H1 (cell line): ENCODE measurements around the gene ANKRD12. TPM values are rescaled to one million over a fixed set of nuclear protein-coding genes. Genes with fewer than 3 reads are reported as not detected.

ENCODE experiments used
- CTCF ChIA-PET: fragments of 300-600 bp; sonication (Branson Sonifier 250); formaldehyde crosslinking; loops from one replicate; lab custom pipeline; 2021; ENCODE audit not compliant: partially characterized antibody; lab: Charles Lee
- POLR2A ChIA-PET: fragments of 300-600 bp; sonication (Branson Sonifier 250); formaldehyde crosslinking; loops from one replicate; lab custom pipeline; 2021; ENCODE audit warnings: inconsistent platforms; ENCODE audit not compliant: partially characterized antibody; lab: Charles Lee
- DNase-seq, 2 experiments: peaks; one replicate each; pipeline versions ENCODE4 v3.0.0 to v3.0.0-alpha.2; 2010 to 2022; ENCODE audit warnings: low spot score in 2 of 2, low read depth in 1 of 2, mixed read lengths in 1 of 2
- FAIRE-seq: peaks from 2 replicates; lab custom pipeline; 2011; peaks lifted over from hg19 to GRCh38; lab: Jason Lieb, UNC
- H2AFZ ChIP-seq: 2 replicates; pipeline ENCODE4 v1.8.1; 2012; ENCODE audit warnings: low read length, inconsistent platforms
- H2AK5ac ChIP-seq: 2 replicates; pipeline ENCODE4 v1.6.1; 2013; ENCODE audit warnings: low read depth, low read length
- H2BK120ac ChIP-seq: replicated peaks from 2 replicates; pipeline ENCODE3; 2013; ENCODE audit warnings: low read depth, low read length, inconsistent platforms
- H2BK12ac ChIP-seq: 2 replicates; pipeline ENCODE4 v1.6.1; 2013; ENCODE audit warnings: low read depth, low read length
- H2BK15ac ChIP-seq: 2 replicates; pipeline ENCODE4 v1.6.1; 2013; ENCODE audit warnings: low read length
- H2BK20ac ChIP-seq: 2 replicates; pipeline ENCODE4 v1.6.1; 2013; ENCODE audit warnings: low read length
- H2BK5ac ChIP-seq: 2 replicates; pipeline ENCODE4 v1.6.1; 2013; ENCODE audit warnings: low read depth, low read length
- H3K14ac ChIP-seq: 2 replicates; pipeline ENCODE4 v1.6.1; 2013; ENCODE audit warnings: inconsistent platforms; ENCODE audit not compliant: insufficient read length
- H3K18ac ChIP-seq: 2 replicates; pipeline ENCODE4 v1.6.1; 2013; ENCODE audit warnings: low read length; ENCODE audit errors: extremely low read depth
- H3K23ac ChIP-seq: 2 replicates; pipeline ENCODE4 v1.6.1; 2013; ENCODE audit warnings: inconsistent platforms; ENCODE audit not compliant: insufficient read length
- H3K23me2 ChIP-seq: 2 replicates; pipeline ENCODE4 v1.6.1; 2013; ENCODE audit warnings: low read depth, low read length
- H3K27ac ChIP-seq: 2 replicates; pipeline ENCODE4 v1.6.1; 2011; ENCODE audit warnings: low read depth, low read length, inconsistent platforms
- H3K27me3 ChIP-seq, 4 experiments: replicated peaks in 1 of 4; 1 replicate in 1 of 4; 2 replicates in 3 of 4; pipeline versions ENCODE4 v1.6.1 to v1.8.1; 2011 to 2013; ENCODE audit warnings: low read length in 3 of 4, mild to moderate bottlenecking in 3 of 4, inconsistent platforms in 2 of 4, mixed read lengths in 2 of 4, moderate library complexity in 1 of 4; ENCODE audit not compliant: control insufficient read depth in 3 of 4, insufficient read depth in 3 of 4; ENCODE audit errors: extremely low read depth in 1 of 4
- H3K36me3 ChIP-seq, 4 experiments: 2 replicates each; pipeline versions ENCODE4 v1.6.1 to v1.8.1; 2011 to 2013; ENCODE audit warnings: mild to moderate bottlenecking in 4 of 4, low read length in 3 of 4, moderate library complexity in 2 of 4, control low read depth in 1 of 4, inconsistent platforms in 1 of 4; ENCODE audit not compliant: insufficient read depth in 4 of 4, control insufficient read depth in 2 of 4
- H3K4ac ChIP-seq: replicated peaks from 2 replicates; pipeline ENCODE3; 2013; ENCODE audit warnings: low read length, low read depth, mixed read lengths, inconsistent platforms; ENCODE audit not compliant: insufficient read length
- H3K4me1 ChIP-seq, 4 experiments: replicated peaks in 1 of 4; 1 replicate in 1 of 4; 2 replicates in 3 of 4; pipeline versions ENCODE4 v1.6.1 to v1.8.1; 2011 to 2013; ENCODE audit warnings: low read length in 3 of 4, inconsistent platforms in 2 of 4, mixed read lengths in 1 of 4; ENCODE audit not compliant: insufficient read depth in 4 of 4, control insufficient read depth in 3 of 4
- H3K4me2 ChIP-seq, 2 experiments: 2 replicates each; pipeline versions ENCODE4 v1.6.1 to v1.8.1; 2011 to 2013; ENCODE audit warnings: low read depth in 2 of 2, low read length in 2 of 2, control low read depth in 1 of 2, inconsistent platforms in 1 of 2, mild to moderate bottlenecking in 1 of 2; ENCODE audit not compliant: insufficient read depth in 1 of 2
- H3K4me3 ChIP-seq, 4 experiments: fragments of 200-600, 300-600 bp in 1 of 4; sonication (generic), shearing (Covaris generic), sonication (Bioruptor Twin) in 1 of 4; 2 replicates each; pipeline versions ENCODE4 v1.5.1 to v1.8.1; 2011 to 2016; ENCODE audit warnings: low read length in 4 of 4, low read depth in 3 of 4, control low read depth in 2 of 4, inconsistent platforms in 2 of 4, mild to moderate bottlenecking in 2 of 4, mixed read lengths in 1 of 4, moderate library complexity in 1 of 4; ENCODE audit not compliant: insufficient read depth in 2 of 4; ENCODE audit errors: extremely low read depth in 1 of 4
- H3K56ac ChIP-seq: replicated peaks from 2 replicates; pipeline ENCODE3; 2013; ENCODE audit warnings: low read depth, mild to moderate bottlenecking, mixed read lengths, low read length, inconsistent platforms; ENCODE audit not compliant: insufficient read length
- H3K79me1 ChIP-seq: 2 replicates; pipeline ENCODE4 v1.6.1; 2013; ENCODE audit warnings: low read depth, low read length, control low read depth
- H3K79me2 ChIP-seq, 2 experiments: 2 replicates each; pipeline versions ENCODE4 v1.6.1 to v1.8.1; 2012 to 2013; ENCODE audit warnings: low read length in 2 of 2, mild to moderate bottlenecking in 2 of 2, inconsistent platforms in 1 of 2; ENCODE audit not compliant: insufficient read depth in 2 of 2, control insufficient read depth in 1 of 2
- H3K9ac ChIP-seq, 4 experiments: replicated peaks in 1 of 4; 1 replicate in 1 of 4; 2 replicates in 3 of 4; pipeline versions ENCODE4 v1.6.1 to v1.8.1; 2011 to 2013; ENCODE audit warnings: low read depth in 3 of 4, low read length in 3 of 4, control low read depth in 2 of 4, mild to moderate bottlenecking in 2 of 4, moderate library complexity in 2 of 4, inconsistent platforms in 1 of 4; ENCODE audit errors: extremely low read depth in 1 of 4
- H3K9me3 ChIP-seq, 2 experiments: 2 replicates each; pipeline versions ENCODE4 v1.6.1 to v1.8.1; 2012 to 2013; ENCODE audit warnings: mild to moderate bottlenecking in 2 of 2, moderate library complexity in 2 of 2, control low read depth in 1 of 2, inconsistent platforms in 1 of 2, low read depth in 1 of 2, low read length in 1 of 2, mixed read lengths in 1 of 2; ENCODE audit not compliant: insufficient read depth in 2 of 2
- H4K20me1 ChIP-seq, 2 experiments: replicated peaks in 1 of 2; 2 replicates each; pipeline versions ENCODE3 to v1.8.1; 2011 to 2013; ENCODE audit warnings: inconsistent platforms in 2 of 2, low read length in 2 of 2, mild to moderate bottlenecking in 1 of 2; ENCODE audit not compliant: insufficient read depth in 2 of 2, control insufficient read depth in 1 of 2
- H4K5ac ChIP-seq: 2 replicates; pipeline ENCODE4 v1.6.1; 2013; ENCODE audit warnings: low read length, low read depth, mixed read lengths, inconsistent platforms; ENCODE audit not compliant: insufficient read length
- H4K8ac ChIP-seq: 2 replicates; pipeline ENCODE4 v1.8.0; 2013; ENCODE audit warnings: mild to moderate bottlenecking, moderate library complexity, low read length, inconsistent platforms; ENCODE audit not compliant: insufficient read depth; ENCODE audit errors: extremely low read depth
- H4K91ac ChIP-seq: replicated peaks from 2 replicates; pipeline ENCODE3; 2013; ENCODE audit warnings: low read length, mixed read lengths, inconsistent platforms; ENCODE audit not compliant: insufficient read length
- CREB1 ChIP-seq: IDR thresholded peaks from 2 replicates; pipeline ENCODE4 v1.6.1; 2012; ENCODE audit warnings: inconsistent platforms
- EGR1 ChIP-seq: IDR thresholded peaks from 2 replicates; pipeline ENCODE4 v1.6.1; 2011; ENCODE audit warnings: low read depth, low read length, borderline replicate concordance
- GTF2F1 ChIP-seq: IDR thresholded peaks from 2 replicates; pipeline ENCODE4 v1.6.1; 2012; ENCODE audit warnings: low read depth, low read length, improper control_type of control experiment, borderline replicate concordance
- JUND ChIP-seq: IDR thresholded peaks from 2 replicates; pipeline ENCODE4 v1.6.1; 2011; ENCODE audit warnings: mild to moderate bottlenecking, improper control_type of control experiment, low read length
- POLR2A ChIP-seq, 2 experiments: IDR thresholded peaks; 1 replicate in 1 of 2; 2 replicates in 1 of 2; pipeline ENCODE4 v1.6.1; 2011; ENCODE audit warnings: low read depth in 2 of 2, low read length in 2 of 2, mild to moderate bottlenecking in 2 of 2; ENCODE audit errors: control extremely low read depth in 1 of 2
- POU5F1 ChIP-seq: IDR thresholded peaks from 2 replicates; pipeline ENCODE4 v1.6.1; 2011; ENCODE audit warnings: low read depth, mild to moderate bottlenecking, low read length, moderate library complexity
- RBBP5 ChIP-seq: IDR thresholded peaks from 2 replicates; pipeline ENCODE4 v1.7.1; 2012; ENCODE audit warnings: low read depth, mild to moderate bottlenecking, inconsistent platforms, low read length, moderate library complexity, borderline replicate concordance
- SAP30 ChIP-seq: fragments of 300-600 bp; sonication (generic); IDR thresholded peaks from 2 replicates; pipeline ENCODE4 v1.7.1; 2012; ENCODE audit warnings: low read length, moderate library complexity, mild to moderate bottlenecking, inconsistent platforms; ENCODE audit not compliant: insufficient read depth, insufficient replicate concordance
- SP2 ChIP-seq: IDR thresholded peaks from 2 replicates; pipeline ENCODE4 v1.6.1; 2012; ENCODE audit warnings: mild to moderate bottlenecking, low read length, inconsistent platforms
- SRF ChIP-seq: IDR thresholded peaks from 2 replicates; pipeline ENCODE4 v1.6.1; 2011; ENCODE audit warnings: mild to moderate bottlenecking, low read depth, low read length, moderate library complexity
- TBP ChIP-seq: IDR thresholded peaks from 2 replicates; pipeline ENCODE4 v1.6.1; 2011; ENCODE audit warnings: low read depth, low read length, improper control_type of control experiment
- TCF12 ChIP-seq: IDR thresholded peaks from 2 replicates; pipeline ENCODE4 v1.6.1; 2011; ENCODE audit warnings: low read depth, mild to moderate bottlenecking, low read length
- TEAD4 ChIP-seq: IDR thresholded peaks from 2 replicates; pipeline ENCODE4 v1.6.1; 2012; ENCODE audit warnings: low read depth, low read length, inconsistent platforms, mixed read lengths
- WGBS, 2 experiments: shearing (Covaris generic) in 1 of 2; methylation state at CpG; one replicate each; pipeline versions ENCODE4 v1.1.6 to v1.1.7; 2013 to 2015; ENCODE audit warnings: low lambda C conversion rate in 2 of 2, mixed read lengths in 2 of 2, inconsistent platforms in 1 of 2, low coverage in 1 of 2, missing lambda C conversion rate in 1 of 2; ENCODE audit not compliant: insufficient replicate concordance in 2 of 2, insufficient coverage in 1 of 2, insufficient read length in 1 of 2; ENCODE audit errors: extremely low coverage in 1 of 2, missing lambda C conversion rate in 1 of 2; 5-methylcytosine and 5-hydroxymethylcytosine counted together
- polyA plus RNA-seq, 7 experiments: library from polyadenylated mRNA; depleted of rRNA in 3 of 7; stranded (reverse) in 5 of 7; unstranded in 2 of 7; fragments of >200 nt in 5 of 7; fragments of 200-250 nt in 2 of 7; gene quantifications; 1 replicate in 5 of 7; 2 replicates in 1 of 7; 4 replicates in 1 of 7; pipeline versions ENCODE4 v1.2.1 to v1.2.3, GENCODE V29; 2011 to 2013; ENCODE audit warnings: missing spikeins in 2 of 7, mixed read lengths in 2 of 7
- total RNA-seq: library from RNA; stranded (reverse); fragmentation: NEBNext Ultra II Directional; extraction: Animal tissue kit (Norgen Biotek cat#: 25700); gene quantifications from 2 replicates; pipeline ENCODE4 v1.2.1, GENCODE V29; 2021
- TF ChIP-seq, protein P1 (sequence below): IDR thresholded peaks from 2 replicates; pipeline ENCODE4 v1.6.1; 2011; ENCODE audit warnings: low read depth, mild to moderate bottlenecking, low read length; ENCODE audit not compliant: insufficient read depth

Gene ANKRD12
- total and polyA plus RNA-seq, 2 of the 8 experiments (the other 6 are each of a cell fraction or from before 2014, with no cell fraction given) = 2.6 to 37.9 TPM

DNA sequence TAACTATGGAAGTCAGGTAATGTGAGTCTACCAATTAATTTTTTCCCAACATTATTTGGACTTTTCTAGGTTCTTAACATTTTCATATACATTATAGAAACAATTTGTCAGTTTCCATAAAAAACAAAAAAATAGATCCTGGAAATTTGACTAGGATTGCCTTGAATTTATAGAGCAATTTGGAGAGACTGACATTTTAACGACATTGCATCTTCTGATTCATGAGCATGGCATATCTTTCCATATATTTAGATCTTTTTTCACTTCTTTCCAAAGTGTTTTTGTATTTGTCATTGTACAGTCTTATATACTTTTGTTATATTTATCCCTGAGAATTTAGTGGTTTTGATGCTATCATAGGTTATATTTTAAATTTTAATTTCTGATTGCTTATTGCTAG is 42.0 kb downstream of the ANKRD12 start:
- DNase-seq = no peak
- H2BK20ac ChIP-seq = no peak overlapping the region
- no peak overlapping the region for H2BK5ac ChIP-seq
- H3K9ac ChIP-seq = no peak overlapping the region
- no peak overlapping the region for H2BK15ac ChIP-seq
- H3K56ac ChIP-seq = no peak overlapping the region
- no peaks in the 10 kb centered on the region for H3K23me2 ChIP-seq
- H2AFZ ChIP-seq = no peak overlapping the region
- CTCF ChIA-PET = interaction anchor here (0.6 kb wide), 1 partner anchor 8 kb away, joined by 4 read pairs; no protein-coding TSS in a partner anchor
- H3K79me1 ChIP-seq = no peaks in the 10 kb centered on the region
- no peak overlapping the region for H3K4ac ChIP-seq
- H3K18ac ChIP-seq = no peak overlapping the region
- no peak overlapping the region for H2AK5ac ChIP-seq
- no peak overlapping the region for H2BK120ac ChIP-seq
- H3K4me2 ChIP-seq = no peak overlapping the region
- H2BK12ac ChIP-seq = no peak overlapping the region
- no peak overlapping the region for H3K4me3 ChIP-seq
- no peak overlapping the region for H3K23ac ChIP-seq
- no peak overlapping the region for H4K8ac ChIP-seq
- H3K27ac ChIP-seq = no peak overlapping the region
- WGBS, 2 experiments = 86% methylated on average over 1 of the region's 1 CpG; no CpG with 5 or more reads in 1 of the 2 experiments
- peaks cover 0 to 2% of the 10 kb centered on the region in 2 experiments for H4K20me1 ChIP-seq
- H3K36me3 ChIP-seq = no peaks in the 10 kb centered on the region; a peak in 1 of 8 replicates
- no peaks in the 10 kb centered on the region for H3K27me3 ChIP-seq
- FAIRE-seq = no peak
- no peaks in the 10 kb centered on the region for H3K4me1 ChIP-seq
- no peak overlapping the region for H4K5ac ChIP-seq
- no peak overlapping the region for H3K14ac ChIP-seq
- no peak overlapping the region for H4K91ac ChIP-seq
- no peaks in the 10 kb centered on the region for H3K9me3 ChIP-seq
- H3K79me2 ChIP-seq = peaks cover 0 to 51% of the 10 kb centered on the region in 2 experiments; a peak in 2 of 4 replicates
- POLR2A ChIA-PET = interaction anchor here (1.4 kb wide), 1 partner anchor 43 kb away, joined by 3 read pairs; no protein-coding TSS in a partner anchor
- TF ChIP-seq SP2 (no peak), JUND (no peak), EGR1 (no peak), SRF (no peak), SAP30 (no peak), POLR2A (IDR thresholded peaks at IDR 0.05; ENCODE audit: control extremely low read depth in 1 of 2, low read depth in 2 of 2, low read length in 2 of 2) (no peak), GTF2F1 (no peak), CREB1 (no peak), TCF12 (no peak), RBBP5 (no peak), TBP (no peak), TEAD4 (no peak), POU5F1 (no peak)
- TF ChIP-seq, protein P1, sequence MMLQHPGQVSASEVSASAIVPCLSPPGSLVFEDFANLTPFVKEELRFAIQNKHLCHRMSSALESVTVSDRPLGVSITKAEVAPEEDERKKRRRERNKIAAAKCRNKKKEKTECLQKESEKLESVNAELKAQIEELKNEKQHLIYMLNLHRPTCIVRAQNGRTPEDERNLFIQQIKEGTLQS = no peak
